ENCODE data around the gene FOXN3. TPM values are rescaled to one million over a fixed set of nuclear protein-coding genes. Genes with fewer than 3 reads are reported as not detected.

Gene FOXN3
- total RNA-seq, 2 donors from 2014 or later: 116 to 117 TPM

GRCh38 chr14:89249972-89250654 is 166.9 kb downstream of the FOXN3 start:
- no peak overlapping the region for H3K4me3 Mint-ChIP-seq

GRCh38 chr14:89249065-89249695 is 167.9 kb downstream of the FOXN3 start:
- Mint-ChIP-seq H3K27ac (no peak overlapping the region), H3K36me3 (ENCODE audit: low read depth) (peaks cover 9% of the 10 kb centered on the region), H3K4me3 (no peak overlapping the region), H3K27me3 (no peaks in the 10 kb centered on the region), H3K4me1 (peaks cover 27% of the 10 kb centered on the region)
- DNase-seq: no peak
- ATAC-seq: no peak
- no peaks in the 10 kb centered on the region for H3K9me3 ChIP-seq (ENCODE audit: control insufficient read depth, low read length, poor library complexity, severe bottlenecking)

More at GRCh38 chr14:89249972-89250654, 166.9 kb downstream of the FOXN3 start:
- no peak for DNase-seq
- H3K9me3 ChIP-seq (ENCODE audit: control insufficient read depth, low read length, poor library complexity, severe bottlenecking): no peaks in the 10 kb centered on the region
- Mint-ChIP-seq H3K4me1 (peaks cover 20% of the 10 kb centered on the region), H3K36me3 (ENCODE audit: low read depth) (peaks cover 9% of the 10 kb centered on the region), H3K27ac (no peak overlapping the region), H3K27me3 (no peaks in the 10 kb centered on the region)
- no peak for ATAC-seq

DNA sequence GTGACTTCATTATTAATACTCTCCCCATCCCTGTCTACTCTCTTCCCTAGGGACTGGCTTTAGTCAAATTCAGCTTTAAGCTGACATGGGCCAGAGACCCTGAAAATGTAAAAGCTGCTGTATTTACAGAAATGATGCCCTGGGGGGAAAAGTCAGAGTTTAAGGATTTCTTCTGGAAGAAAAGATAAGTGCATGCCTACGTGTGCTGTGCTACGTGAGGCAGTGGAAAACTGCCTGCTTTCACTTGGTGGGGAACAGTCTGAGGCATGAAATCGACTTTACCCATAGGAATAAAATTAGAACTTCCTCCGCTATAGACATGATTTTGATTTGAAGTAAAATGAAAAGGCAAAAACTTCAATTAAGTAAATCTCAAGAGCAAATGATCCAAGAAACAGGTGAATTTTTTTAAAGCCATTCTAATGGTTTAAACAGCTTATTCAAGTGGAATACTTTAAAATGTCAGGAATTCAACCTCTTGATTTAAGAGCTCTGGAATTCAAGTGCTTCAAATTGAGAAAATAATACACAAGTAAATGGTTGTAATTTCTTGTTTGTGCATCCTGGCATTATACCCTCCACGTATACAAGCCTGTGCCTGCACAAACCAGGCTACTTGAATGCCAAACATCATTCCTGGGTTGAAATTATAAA is 168.5 kb downstream of the FOXN3 start:
- no peaks in the 10 kb centered on the region for H3K9me3 ChIP-seq (ENCODE audit: control insufficient read depth, low read length, poor library complexity, severe bottlenecking)
- Mint-ChIP-seq H3K4me3 (no peak overlapping the region), H3K27me3 (no peaks in the 10 kb centered on the region), H3K4me1 (peaks cover 29% of the 10 kb centered on the region), H3K36me3 (ENCODE audit: low read depth) (peaks cover 6% of the 10 kb centered on the region), H3K27ac (no peak overlapping the region)
- DNase-seq (no peak), ATAC-seq (no peak)

- ATAC-seq (no peak), DNase-seq (no peak)
- Mint-ChIP-seq H3K36me3 (ENCODE audit: low read depth) (peaks cover 6% of the 10 kb centered on the region), H3K4me3 (no peak overlapping the region), H3K27me3 (no peaks in the 10 kb centered on the region), H3K27ac (no peak overlapping the region), H3K4me1 (peaks cover 32% of the 10 kb centered on the region)
- no peaks in the 10 kb centered on the region for H3K9me3 ChIP-seq (ENCODE audit: control insufficient read depth, low read length, poor library complexity, severe bottlenecking)
Observed at GRCh38 chr14:89247457-89248122, 169.4 kb downstream of the FOXN3 start.

GRCh38 chr14:89246290-89246689 is 170.7 kb downstream of the FOXN3 start:
- Mint-ChIP-seq H3K36me3 (ENCODE audit: low read depth) (peaks cover 6% of the 10 kb centered on the region), H3K27ac (no peak overlapping the region), H3K27me3 (no peaks in the 10 kb centered on the region), H3K4me1 (peaks cover 35% of the 10 kb centered on the region), H3K4me3 (no peak overlapping the region)
- H3K9me3 ChIP-seq (ENCODE audit: control insufficient read depth, low read length, poor library complexity, severe bottlenecking): no peaks in the 10 kb centered on the region
- ATAC-seq (no peak), DNase-seq (no peak)

GRCh38 chr14:89245802-89246201 is 171.2 kb downstream of the FOXN3 start:
- ATAC-seq (no peak), DNase-seq (no peak)
- Mint-ChIP-seq H3K27ac (no peak overlapping the region), H3K4me1 (peaks cover 40% of the 10 kb centered on the region), H3K27me3 (no peaks in the 10 kb centered on the region), H3K36me3 (ENCODE audit: low read depth) (peaks cover 6% of the 10 kb centered on the region), H3K4me3 (no peak overlapping the region)
- H3K9me3 ChIP-seq (ENCODE audit: control insufficient read depth, low read length, poor library complexity, severe bottlenecking): no peaks in the 10 kb centered on the region

DNA sequence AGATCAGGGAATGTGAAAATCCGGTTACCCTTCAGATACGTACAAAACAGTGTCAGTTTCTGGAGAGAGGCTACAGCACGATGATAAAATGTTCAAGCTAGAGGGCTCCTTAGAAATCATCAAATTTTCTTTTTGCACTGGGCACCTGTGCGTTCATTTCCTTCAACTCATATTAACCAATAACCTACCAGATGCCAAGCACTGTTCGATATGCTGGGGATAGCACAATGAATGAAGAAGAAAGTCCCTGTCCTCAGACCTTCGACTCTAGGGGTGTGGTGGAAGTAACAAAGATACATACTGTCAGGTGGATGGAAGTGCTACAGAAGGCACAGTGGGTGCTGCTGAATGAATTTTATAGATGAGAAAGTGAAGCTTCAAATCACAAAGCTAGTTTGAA is 172.3 kb downstream of the FOXN3 start:
- peaks cover 6% of the 10 kb centered on the region for H3K36me3 Mint-ChIP-seq (ENCODE audit: low read depth)
- H3K27me3 Mint-ChIP-seq: no peaks in the 10 kb centered on the region
- no peak overlapping the region for H3K27ac Mint-ChIP-seq
- ATAC-seq (no peak), DNase-seq (no peak)
- H3K4me3 Mint-ChIP-seq: no peak overlapping the region
- no peaks in the 10 kb centered on the region for H3K9me3 ChIP-seq (ENCODE audit: control insufficient read depth, low read length, poor library complexity, severe bottlenecking)
- H3K4me1 Mint-ChIP-seq: peaks cover 39% of the 10 kb centered on the region

DNA sequence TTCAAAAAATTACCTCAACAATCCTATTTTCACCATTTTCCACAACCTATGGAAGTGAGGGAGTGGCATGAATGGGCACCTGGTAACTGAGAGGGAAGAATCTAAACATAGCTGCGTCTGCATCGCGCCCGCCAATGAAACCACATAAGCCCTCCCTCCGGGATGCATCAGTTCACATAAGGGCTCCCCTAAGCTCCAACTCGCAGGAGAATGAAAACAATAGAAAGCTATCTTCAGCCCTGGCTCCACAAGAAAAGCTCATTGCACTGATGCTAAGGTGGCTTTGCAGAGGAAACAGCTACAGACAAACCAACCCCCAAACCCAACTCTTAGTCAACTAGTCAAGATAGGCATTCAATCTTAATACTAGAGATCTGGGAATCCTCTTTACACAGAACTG is 173.3 kb downstream of the FOXN3 start:
- H3K27me3 Mint-ChIP-seq: no peaks in the 10 kb centered on the region
- H3K9me3 ChIP-seq (ENCODE audit: control insufficient read depth, low read length, poor library complexity, severe bottlenecking): no peaks in the 10 kb centered on the region
- peaks cover 39% of the 10 kb centered on the region for H3K4me1 Mint-ChIP-seq
- peak overlapping the region; percentile 79 for H3K27ac Mint-ChIP-seq
- DNase-seq: no peak
- ATAC-seq: no peak
- no peak overlapping the region for H3K4me3 Mint-ChIP-seq
- peaks cover 6% of the 10 kb centered on the region for H3K36me3 Mint-ChIP-seq (ENCODE audit: low read depth)

DNA sequence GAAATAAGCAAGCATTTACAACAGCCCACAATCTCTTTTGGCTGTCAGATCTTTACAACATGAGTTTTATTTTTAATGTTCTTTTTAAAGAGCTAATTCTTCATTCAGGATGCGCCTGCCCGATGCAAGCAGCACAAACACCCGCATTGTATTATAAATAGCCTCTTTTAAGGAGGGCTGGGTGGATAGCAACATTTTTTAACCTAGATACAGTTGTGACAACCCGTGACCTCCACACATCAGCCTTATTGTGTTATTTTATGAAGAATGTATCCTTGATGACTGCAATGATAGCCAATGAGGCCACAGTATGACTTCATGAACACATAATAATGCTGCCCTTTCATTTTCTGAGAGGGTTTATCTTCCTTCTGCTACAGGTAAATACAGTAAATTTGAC is 173.7 kb downstream of the FOXN3 start:
- H3K9me3 ChIP-seq (ENCODE audit: control insufficient read depth, low read length, poor library complexity, severe bottlenecking): no peaks in the 10 kb centered on the region
- Mint-ChIP-seq H3K4me1 (peaks cover 39% of the 10 kb centered on the region), H3K27ac (peak overlapping the region; percentile 79)

GRCh38 chr14:89242652-89243279 is 174.3 kb downstream of the FOXN3 start:
- no peak for DNase-seq
- no peak overlapping the region for H3K4me3 Mint-ChIP-seq
- H3K36me3 Mint-ChIP-seq (ENCODE audit: low read depth): peaks cover 4% of the 10 kb centered on the region
- ATAC-seq: no peak
- no peaks in the 10 kb centered on the region for H3K27me3 Mint-ChIP-seq
- H3K27ac Mint-ChIP-seq: peak overlapping the region; percentile 47
- peaks cover 36% of the 10 kb centered on the region for H3K4me1 Mint-ChIP-seq
- no peaks in the 10 kb centered on the region for H3K9me3 ChIP-seq (ENCODE audit: control insufficient read depth, low read length, poor library complexity, severe bottlenecking)

More for the DNA sequence above, 173.7 kb downstream of the FOXN3 start:
- Mint-ChIP-seq H3K4me3 (no peak overlapping the region), H3K36me3 (ENCODE audit: low read depth) (peaks cover 6% of the 10 kb centered on the region), H3K27me3 (no peaks in the 10 kb centered on the region)
- DNase-seq (no peak), ATAC-seq (no peak)

GRCh38 chr14:89241934-89242651 is 174.9 kb downstream of the FOXN3 start:
- H3K9me3 ChIP-seq (ENCODE audit: control insufficient read depth, low read length, poor library complexity, severe bottlenecking): no peaks in the 10 kb centered on the region
- DNase-seq (no peak), ATAC-seq (no peak)
- Mint-ChIP-seq H3K27me3 (no peaks in the 10 kb centered on the region), H3K4me3 (no peak overlapping the region), H3K4me1 (peaks cover 34% of the 10 kb centered on the region), H3K27ac (peak overlapping the region; percentile 47), H3K36me3 (ENCODE audit: low read depth) (peaks cover 3% of the 10 kb centered on the region)

DNA sequence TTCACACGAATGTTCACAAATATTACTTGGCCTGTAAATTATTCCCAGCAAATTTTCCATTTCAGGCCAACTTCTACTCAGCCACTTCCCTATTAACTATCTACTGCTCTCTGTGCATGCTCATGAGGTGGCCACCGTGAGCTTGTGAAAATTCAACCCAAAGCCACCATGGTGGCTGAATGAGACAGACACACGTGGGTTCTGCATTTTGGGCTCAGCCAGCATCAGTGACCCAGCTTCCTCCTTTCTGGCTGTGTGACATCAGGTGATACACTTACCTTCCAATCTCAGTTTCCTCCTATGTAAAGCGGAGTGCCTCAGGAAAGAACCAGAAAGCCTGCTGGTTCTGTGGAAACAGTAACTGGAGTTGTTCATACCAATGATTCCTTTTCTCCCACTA is 175.8 kb downstream of the FOXN3 start:
- H3K27ac Mint-ChIP-seq: peak overlapping the region; percentile 21
- H3K9me3 ChIP-seq (ENCODE audit: control insufficient read depth, low read length, poor library complexity, severe bottlenecking): no peaks in the 10 kb centered on the region
- DNase-seq (no peak), ATAC-seq (no peak)
- no peaks in the 10 kb centered on the region for H3K36me3 Mint-ChIP-seq (ENCODE audit: low read depth)
- H3K4me1 Mint-ChIP-seq: peaks cover 31% of the 10 kb centered on the region
- no peak overlapping the region for H3K4me3 Mint-ChIP-seq
- H3K27me3 Mint-ChIP-seq: no peaks in the 10 kb centered on the region
